Measurements from ENCODE around the gene SLC40A1. TPM values are rescaled to one million over a fixed set of nuclear protein-coding genes. Genes with fewer than 3 reads are reported as not detected.

The SLC40A1 gene
- total RNA-seq, 1 donor from 2014 or later, result 11.8 TPM

DNA sequence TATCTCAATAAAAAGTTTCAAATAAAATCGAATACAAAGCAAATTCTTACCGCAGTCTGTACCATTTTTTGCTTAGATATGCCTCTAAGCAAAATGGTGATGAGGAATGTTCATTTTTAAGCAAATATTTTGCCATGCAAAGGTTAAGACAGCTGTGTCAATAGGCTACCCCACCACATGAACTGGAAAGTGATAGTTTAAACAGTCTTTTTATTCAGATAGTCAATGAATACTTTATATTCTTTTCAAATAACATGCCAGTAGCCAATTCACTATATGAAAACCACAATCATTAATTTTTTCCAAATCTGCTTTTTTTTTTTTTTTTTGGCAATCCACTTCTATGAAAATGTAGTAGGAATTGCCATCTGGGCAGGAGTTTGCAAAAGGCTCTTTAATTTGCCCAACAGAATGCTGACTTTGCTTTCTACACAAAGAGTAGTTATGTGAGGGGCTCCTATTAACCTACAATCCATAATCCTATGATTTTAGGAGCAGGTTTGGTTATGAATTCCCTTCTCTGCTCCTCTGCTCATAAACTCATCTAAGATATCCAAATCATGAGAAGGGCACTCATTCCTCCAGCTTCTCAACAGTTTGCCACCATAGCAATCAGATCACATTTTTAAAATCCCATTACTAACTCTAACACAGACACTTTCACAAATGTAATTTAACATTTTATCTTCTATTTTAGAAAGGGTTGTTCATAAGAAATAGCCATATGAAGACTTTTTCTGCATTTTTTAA, 69.2 kb downstream of the SLC40A1 start:
- no peak for ATAC-seq

Other genes starting within 250 kb of the SLC40A1 start
- gene WDR75, start 139.3 kb downstream of the SLC40A1 start, total RNA-seq, result 24.3 TPM
- 20.0 TPM for gene ASNSD1, start 80.7 kb upstream of the SLC40A1 start, total RNA-seq
- gene ANKAR, start 93.9 kb upstream of the SLC40A1 start, total RNA-seq, result 2.7 TPM
- gene OSGEPL1, start 182.0 kb upstream of the SLC40A1 start, total RNA-seq, result 3.7 TPM
- 24.5 TPM for gene ORMDL1, start 203.6 kb upstream of the SLC40A1 start, total RNA-seq
- gene PMS1, start 203.7 kb upstream of the SLC40A1 start, total RNA-seq, result 12.8 TPM

All from esophagus mucosa (tissue), 1 donor.